ENCODE data around the gene FIGN.

The FIGN gene

GRCh38 chr2:163606878-163607277 lies 128.9 kb downstream of the FIGN start:
- no peak for DNase-seq

GRCh38 chr2:163605779-163606178 lies 130.0 kb downstream of the FIGN start:
- DNase-seq, result no peak

DNA sequence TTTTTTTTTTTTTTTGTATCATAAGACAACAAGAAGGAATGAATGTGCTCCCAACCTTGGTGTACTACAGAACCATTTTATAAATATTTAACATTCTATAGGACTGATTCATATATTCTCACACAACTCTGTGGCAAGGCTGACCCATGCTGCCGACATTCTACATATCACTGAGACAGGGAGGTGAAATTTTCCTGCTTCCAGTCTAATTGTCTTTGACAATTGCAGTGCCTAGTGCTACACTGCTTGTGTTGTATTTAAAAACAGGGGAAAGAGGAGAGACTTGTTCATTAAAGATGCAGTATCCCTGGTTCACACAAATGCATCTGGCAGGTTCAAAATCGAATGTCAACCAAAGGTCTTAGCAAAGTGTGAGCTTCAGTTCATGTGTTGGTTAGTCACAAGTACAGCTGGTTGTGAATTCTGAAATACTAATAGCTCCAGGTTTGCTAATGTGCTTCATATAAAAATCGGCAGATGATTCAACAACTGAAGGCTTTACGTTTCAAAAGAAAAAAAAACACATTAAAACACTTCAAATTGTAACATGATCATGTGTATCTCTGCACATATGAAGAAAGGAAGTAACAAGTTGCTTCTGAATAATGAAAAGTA lies 130.8 kb downstream of the FIGN start:
- DNase-seq, result no peak

DNA sequence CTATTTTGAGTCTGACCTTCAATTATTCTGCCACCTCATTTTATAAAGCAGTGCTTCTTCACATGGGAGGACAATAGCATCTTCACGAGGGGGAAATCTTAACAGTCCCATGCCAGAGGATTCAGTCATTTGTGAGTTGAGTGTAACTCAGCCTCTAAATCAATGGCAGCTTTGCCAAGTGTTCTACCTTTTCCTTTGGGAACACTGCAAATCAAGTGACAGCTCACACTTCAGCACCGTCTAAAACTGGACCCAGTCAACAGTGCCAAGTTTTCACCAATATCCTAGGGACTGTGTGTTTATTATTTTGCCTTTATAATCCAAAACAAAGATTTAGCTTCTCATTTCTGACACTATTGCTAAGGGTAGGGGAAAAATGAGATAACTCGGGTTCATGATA lies 133.6 kb downstream of the FIGN start:
- DNase-seq, result no peak

- DNase-seq, result no peak
These were observed 134.4 kb downstream of the FIGN start for GRCh38 chr2:163601377-163601776.

GRCh38 chr2:163600801-163601200 lies 135.0 kb downstream of the FIGN start:
- no peak for DNase-seq

DNA sequence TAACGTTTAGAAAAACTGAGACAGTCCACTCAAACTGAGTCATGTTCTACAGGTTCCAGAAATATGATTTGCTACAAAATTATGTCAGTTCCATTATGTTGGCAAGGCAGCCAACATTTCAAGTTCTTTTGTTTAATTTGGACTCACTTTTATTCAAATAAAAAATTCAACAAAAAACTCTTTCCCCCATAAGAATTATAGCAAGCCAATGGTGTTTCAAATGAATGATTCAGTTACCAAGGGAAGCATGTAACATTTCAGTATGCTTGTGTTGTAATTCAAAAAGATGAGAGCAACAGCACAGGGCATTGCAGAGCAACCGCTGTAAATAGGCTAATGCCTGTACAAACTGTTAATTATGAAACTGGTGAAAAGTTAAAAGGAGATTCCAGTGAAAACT lies 140.8 kb downstream of the FIGN start:
- no peak for DNase-seq

- no peak for DNase-seq
These were observed 141.3 kb downstream of the FIGN start for GRCh38 chr2:163594497-163594896.

DNA sequence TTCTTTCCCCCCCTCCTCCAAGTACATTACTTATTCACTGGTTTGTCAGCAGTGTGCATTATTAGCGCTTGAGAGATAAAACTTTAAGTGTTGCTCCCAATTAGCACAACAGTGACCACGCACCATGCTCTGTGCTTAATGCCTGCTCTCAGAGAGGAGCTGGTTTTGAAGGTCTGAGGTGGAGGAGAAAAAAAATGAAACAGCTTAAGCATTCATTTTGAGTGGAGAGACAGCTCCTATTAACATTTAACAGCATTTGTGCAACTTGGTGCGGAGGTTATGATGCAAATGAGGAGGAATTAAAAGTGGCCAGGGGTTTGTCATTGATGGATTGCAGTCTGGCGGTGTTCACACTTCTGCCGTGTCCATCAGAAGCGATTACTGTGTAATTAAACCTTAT lies 141.8 kb downstream of the FIGN start:
- no peak for DNase-seq

DNA sequence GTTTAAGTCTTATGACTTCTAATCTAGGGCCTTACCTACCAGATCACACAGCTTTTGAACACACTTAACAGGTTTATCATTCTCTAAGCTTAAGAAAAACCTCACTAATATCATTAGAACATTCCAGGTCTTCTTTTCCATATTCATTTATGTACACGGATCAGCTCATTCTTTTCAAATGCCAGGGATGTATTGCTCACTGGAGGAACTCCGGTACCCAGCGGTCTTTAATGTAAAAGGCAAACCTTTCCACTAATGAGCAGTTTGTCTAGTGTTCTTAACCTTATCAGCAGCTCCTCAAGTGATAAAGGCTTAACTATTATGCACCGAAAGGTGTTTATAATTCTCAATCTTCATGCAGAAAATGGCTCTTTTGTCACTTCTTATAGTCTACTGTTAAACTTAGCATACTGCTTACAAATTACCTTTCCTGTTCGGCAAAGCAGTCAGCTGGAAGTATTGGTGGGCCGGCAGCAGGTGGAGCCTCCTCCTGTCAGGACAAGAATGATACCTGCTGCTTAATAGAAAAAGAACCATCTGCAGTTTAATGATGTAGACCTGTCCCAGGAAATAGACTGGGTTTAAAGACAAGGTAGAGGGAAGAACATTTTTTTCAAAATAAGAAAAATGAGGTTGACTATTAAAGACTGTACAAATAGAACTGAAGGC lies 142.7 kb downstream of the FIGN start:
- no peak for DNase-seq

- no peak for DNase-seq
These were observed 144.3 kb downstream of the FIGN start for GRCh38 chr2:163591461-163591860.

- DNase-seq, result no peak
These were observed 155.1 kb downstream of the FIGN start for GRCh38 chr2:163580757-163581156.

DNA sequence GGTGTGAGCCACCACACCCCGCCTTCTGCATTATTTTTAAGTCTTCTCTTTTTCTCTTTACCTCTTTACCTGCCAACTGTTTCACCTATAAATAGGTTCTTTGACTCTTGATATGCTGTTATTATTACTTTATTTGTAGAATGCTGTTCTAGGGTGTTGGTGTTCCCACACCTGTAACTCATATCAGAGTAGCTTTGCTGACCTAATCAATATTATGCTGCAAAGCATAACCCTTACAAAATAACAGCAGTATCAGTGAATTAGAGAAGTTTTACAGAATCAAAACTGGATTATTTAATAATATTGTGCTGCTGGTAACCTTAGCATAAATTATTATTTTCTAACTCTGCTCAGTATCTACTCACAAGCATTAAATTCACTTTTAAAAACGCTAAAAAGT lies 161.5 kb downstream of the FIGN start:
- no peak for DNase-seq

GRCh38 chr2:163573652-163574051 lies 162.2 kb downstream of the FIGN start:
- no peak for DNase-seq

GRCh38 chr2:163572850-163573249 lies 163.0 kb downstream of the FIGN start:
- no peak for DNase-seq

GRCh38 chr2:163571423-163572102 lies 164.2 kb downstream of the FIGN start:
- DNase-seq, result no peak

DNA sequence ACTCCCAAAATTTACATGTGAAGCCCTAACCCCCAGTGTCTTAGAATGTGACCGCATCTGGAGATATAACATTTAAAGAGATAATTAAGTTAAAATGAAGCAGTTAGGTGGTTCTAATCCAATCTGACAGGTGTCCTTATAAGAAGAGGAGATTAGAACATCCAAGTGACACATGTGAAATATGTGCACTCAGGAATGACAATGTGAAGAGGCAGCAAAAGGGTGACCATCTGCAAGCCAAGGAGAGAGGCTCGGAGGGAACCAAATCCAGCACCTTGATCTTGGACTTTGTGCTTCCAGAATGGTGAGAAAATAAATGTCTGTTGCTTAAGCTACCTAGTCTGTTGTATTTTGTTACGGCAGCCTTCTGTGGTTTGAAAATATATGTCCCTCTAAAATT lies 165.4 kb downstream of the FIGN start:
- DNase-seq, result no peak

DNA sequence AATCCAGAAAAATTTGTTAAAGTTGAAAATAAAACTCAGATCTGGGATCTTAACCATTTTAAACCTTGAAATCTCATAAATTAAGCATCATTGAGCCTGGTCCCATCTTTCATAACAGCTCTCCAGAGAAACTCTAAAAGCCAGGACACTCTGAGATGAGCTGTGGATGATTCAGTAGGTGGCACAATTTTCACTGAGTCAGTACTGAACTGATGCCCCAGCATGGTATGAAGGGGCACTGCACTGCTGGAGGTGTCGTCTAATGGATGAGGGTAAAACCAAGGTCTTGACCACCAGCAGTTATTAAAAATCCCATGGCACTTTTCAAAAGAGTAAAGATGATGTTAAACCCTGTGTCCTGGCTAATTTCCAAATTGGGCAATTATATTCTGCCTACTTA lies 170.6 kb downstream of the FIGN start:
- DNase-seq, result no peak

- DNase-seq, result no peak
These were observed 171.6 kb downstream of the FIGN start for GRCh38 chr2:163564236-163564635.

DNA sequence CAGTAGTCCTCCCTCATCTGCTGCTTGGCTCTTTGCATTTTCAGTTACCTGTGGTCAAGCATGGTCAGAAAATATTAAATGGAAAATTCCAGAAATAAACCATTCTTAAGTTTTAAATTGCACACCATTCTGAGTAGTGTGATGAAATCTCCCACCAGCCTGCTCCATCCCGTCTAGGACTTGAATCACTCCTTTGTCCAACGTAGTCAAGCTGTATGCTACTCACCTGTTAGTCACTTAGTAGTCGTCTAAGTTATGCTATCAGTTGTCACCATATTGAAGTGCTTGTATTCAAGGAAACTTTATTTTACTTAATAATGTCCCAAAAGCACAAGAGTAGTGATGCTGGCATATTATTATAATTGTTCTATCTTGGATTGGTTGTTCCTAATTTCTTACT lies 172.5 kb downstream of the FIGN start:
- DNase-seq, result no peak

DNA sequence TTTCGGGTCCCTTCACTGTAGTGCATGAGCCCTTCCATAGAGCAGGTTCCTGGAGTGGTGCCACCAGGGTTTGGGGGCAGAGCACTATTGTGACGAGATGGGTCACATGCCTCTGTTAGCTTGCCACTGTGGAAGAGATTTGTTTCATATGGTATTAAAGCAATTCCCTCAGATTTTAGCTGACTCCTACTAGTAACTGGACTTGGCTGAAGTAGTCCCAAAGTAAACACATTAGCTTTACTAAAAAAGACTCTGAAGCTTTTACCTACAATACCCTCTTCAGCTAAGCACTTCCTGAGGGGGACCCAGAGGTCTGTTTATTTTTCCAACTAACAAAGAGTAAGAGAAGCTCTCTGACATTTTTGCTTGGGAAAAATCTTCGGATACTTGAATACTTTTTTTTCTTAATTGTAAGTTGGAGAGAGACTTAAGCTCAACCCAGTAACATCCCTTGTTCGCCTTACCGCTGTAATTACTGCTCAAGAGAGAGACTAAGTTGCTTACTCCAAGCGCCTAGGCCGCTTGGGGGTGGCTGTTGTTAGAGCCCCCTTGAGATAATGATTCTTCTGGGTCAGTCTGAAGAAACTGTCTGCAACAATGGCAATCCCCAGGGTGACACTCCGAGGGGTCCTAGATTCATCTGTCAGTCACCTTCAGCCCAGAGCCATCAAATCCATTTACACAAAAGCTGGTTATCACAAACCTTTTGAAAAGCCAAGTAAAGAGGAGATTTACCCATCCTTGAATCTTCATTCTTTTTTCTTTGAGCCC lies 177.4 kb downstream of the FIGN start:
- no peak for DNase-seq

DNA sequence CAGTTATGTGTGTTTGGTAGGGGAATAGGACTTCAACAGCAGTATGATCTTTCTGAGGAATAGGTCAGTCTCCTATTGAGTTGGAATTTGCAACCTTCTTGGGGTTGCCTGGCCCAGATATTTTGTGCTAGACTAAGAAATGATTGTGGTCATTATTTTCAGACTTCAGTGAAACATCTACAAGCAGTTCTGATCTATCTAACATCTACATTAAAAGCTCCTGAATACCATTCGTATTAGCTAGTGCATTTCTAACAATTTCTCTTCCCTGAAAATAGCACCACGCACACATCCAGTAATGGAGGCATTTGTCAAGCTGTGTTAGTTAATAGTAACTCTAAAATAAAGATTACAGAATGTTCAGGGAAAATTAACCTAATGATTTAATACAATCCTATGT lies 179.3 kb downstream of the FIGN start:
- DNase-seq, result no peak

GRCh38 chr2:163554864-163555263 lies 180.9 kb downstream of the FIGN start:
- DNase-seq, result no peak

DNA sequence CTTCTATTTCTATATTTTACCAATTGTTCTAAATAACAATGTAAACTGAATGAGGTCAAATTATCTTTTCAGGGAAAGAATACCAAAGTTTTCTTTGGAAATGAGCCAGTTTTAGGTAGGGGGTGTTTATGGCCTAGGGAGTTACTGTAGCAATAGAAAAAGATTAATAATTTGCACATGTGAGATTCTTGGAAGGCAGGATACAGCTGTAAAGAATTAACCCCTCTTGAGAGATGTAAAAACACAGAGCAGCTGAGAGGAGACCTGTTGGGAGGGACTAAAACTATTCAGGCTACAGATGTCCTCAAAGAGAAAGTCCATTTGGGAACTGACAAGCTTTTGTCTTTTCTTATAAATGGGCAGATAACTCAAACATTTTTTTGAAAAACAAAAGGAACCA lies 182.2 kb downstream of the FIGN start:
- no peak for DNase-seq
